ENCODE measurements around the gene C10orf143.

DNA sequence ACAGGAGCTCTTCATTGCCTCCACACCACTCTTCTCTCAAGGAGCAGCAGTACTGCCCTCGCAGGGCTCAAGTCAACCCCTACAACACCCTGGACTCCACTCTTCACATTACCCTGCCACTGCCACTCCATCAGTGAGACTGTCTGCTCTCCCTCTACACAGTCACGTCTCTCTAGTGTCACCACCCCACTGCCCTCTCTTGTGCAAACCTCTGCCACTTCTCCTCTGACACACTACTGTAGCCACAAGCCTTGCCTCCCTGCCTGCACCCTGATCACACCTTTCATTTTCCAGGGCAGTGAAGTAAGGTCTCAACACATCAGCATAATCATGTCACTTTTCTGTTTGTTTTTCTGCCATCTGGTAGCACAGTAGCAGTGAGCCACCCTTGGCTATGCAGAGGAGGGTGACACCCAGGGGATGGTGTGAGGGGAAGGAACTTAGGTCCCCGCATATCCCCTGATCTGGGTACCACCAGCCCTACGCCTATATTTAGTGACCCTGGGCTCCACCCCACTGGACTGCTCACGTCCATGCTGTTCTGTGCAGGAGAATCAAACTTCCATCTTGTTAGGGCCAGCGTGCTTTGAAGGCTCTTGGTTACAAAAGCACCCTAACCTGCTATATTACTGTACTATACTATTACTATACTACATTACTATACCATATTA lies 1.6 kb downstream of the C10orf143 start:
- no peak for TF ChIP-seq SP1 (IDR thresholded peaks at IDR 0.05)
- TF ChIP-seq ELF4 (IDR thresholded peaks at IDR 0.05) = no peak
- no peak for TF ChIP-seq CTBP1 (IDR thresholded peaks at IDR 0.05; ENCODE audit: borderline replicate concordance)
- no peak for TF ChIP-seq BHLHE40 (IDR thresholded peaks at IDR 0.05; ENCODE audit: borderline replicate concordance)
- TF ChIP-seq FOXK2 (IDR thresholded peaks at IDR 0.05) = no peak
- TF ChIP-seq TARDBP (IDR thresholded peaks at IDR 0.05) = no peak
- TF ChIP-seq SUZ12 (IDR thresholded peaks at IDR 0.05) = no peak
